C4-2B (cell line): ENCODE data around the gene KIAA2012.

Source experiments
- ZFX ChIP-seq: fragments of 450-650 bp; IDR thresholded peaks from 2 replicates; pipeline ENCODE4 v1.6.1; 2017
- TF ChIP-seq, protein P1 (sequence below): fragments of 450-650 bp; conservative IDR thresholded peaks from 2 replicates; pipeline ENCODE4 v1.5.1; 2017; ENCODE audit warnings: mild to moderate bottlenecking

DNA sequence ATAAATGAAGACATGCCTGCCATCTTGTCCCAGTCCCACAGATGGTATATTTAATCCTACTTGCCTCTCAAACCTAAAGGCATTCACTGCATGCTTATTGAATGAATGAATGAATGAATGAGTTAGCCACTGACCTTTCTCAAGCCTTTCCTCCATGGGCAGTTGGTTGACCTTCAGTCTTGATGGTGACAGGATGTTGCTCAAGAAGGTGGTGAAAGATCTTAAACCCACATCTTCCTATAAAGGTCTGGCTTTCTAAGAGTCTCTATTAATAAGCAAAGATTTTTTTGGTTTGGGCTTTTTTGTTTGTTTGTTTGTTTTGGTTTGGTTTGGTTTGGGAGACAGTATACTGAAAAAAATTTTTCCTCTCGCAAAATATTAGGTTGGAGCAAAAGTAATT is 41.7 kb downstream of the KIAA2012 start:
- TF ChIP-seq, protein P1, sequence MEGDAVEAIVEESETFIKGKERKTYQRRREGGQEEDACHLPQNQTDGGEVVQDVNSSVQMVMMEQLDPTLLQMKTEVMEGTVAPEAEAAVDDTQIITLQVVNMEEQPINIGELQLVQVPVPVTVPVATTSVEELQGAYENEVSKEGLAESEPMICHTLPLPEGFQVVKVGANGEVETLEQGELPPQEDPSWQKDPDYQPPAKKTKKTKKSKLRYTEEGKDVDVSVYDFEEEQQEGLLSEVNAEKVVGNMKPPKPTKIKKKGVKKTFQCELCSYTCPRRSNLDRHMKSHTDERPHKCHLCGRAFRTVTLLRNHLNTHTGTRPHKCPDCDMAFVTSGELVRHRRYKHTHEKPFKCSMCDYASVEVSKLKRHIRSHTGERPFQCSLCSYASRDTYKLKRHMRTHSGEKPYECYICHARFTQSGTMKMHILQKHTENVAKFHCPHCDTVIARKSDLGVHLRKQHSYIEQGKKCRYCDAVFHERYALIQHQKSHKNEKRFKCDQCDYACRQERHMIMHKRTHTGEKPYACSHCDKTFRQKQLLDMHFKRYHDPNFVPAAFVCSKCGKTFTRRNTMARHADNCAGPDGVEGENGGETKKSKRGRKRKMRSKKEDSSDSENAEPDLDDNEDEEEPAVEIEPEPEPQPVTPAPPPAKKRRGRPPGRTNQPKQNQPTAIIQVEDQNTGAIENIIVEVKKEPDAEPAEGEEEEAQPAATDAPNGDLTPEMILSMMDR = no peak
- TF ChIP-seq ZFX = no peak
